Islet precursor cell (in vitro differentiated cells): ENCODE data around the gene DHX9.
"Not testable (repeated sequence)": the region's sequence is repeated elsewhere in the genome, so short reads cannot be mapped to it uniquely, and the experiment has no call there.

Experiments used
- DNase-seq: peaks from one replicate; pipeline ENCODE4 v3.0.0-alpha.2; 2018

The DHX9 gene

GRCh38 chr1:182897696-182898095 lies 58.5 kb downstream of the DHX9 start:
- DNase-seq, result no peak

- DNase-seq, result not testable (repeated sequence)
These were observed 62.8 kb downstream of the DHX9 start for GRCh38 chr1:182901946-182902345.

GRCh38 chr1:182905321-182905720 lies 66.2 kb downstream of the DHX9 start:
- DNase-seq, result no peak

- DNase-seq, result no peak
These were observed 70.4 kb downstream of the DHX9 start for GRCh38 chr1:182909578-182909977.

GRCh38 chr1:182910143-182910542 lies 71.0 kb downstream of the DHX9 start:
- no peak for DNase-seq

GRCh38 chr1:182913401-182913800 lies 74.3 kb downstream of the DHX9 start:
- DNase-seq, result no peak

- DNase-seq, result no peak
These were observed 78.2 kb downstream of the DHX9 start for GRCh38 chr1:182917378-182917777.

GRCh38 chr1:182925661-182926060 lies 86.5 kb downstream of the DHX9 start:
- no peak for DNase-seq

GRCh38 chr1:182927693-182928433 lies 88.7 kb downstream of the DHX9 start:
- no peak for DNase-seq

- no peak for DNase-seq
These were observed 91.8 kb downstream of the DHX9 start for GRCh38 chr1:182930985-182931384.

GRCh38 chr1:182935716-182936115 lies 96.6 kb downstream of the DHX9 start:
- no peak for DNase-seq
